GM19043 (cell line): ENCODE data around the gene RIIAD1.
"Not testable (repeated sequence)": the region's sequence is repeated elsewhere in the genome, so short reads cannot be mapped to it uniquely, and the experiment has no call there.

ENCODE experiments used
- ATAC-seq: cut with Tn5 transposase; IDR thresholded peaks from one replicate; pipeline ENCODE4 v1.9.1; 2021; ENCODE audit warnings: low read depth; ENCODE audit not compliant: unreplicated experiment

The RIIAD1 gene, protein sequence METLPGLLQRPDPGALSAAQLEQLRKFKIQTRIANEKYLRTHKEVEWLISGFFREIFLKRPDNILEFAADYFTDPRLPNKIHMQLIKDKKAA

DNA sequence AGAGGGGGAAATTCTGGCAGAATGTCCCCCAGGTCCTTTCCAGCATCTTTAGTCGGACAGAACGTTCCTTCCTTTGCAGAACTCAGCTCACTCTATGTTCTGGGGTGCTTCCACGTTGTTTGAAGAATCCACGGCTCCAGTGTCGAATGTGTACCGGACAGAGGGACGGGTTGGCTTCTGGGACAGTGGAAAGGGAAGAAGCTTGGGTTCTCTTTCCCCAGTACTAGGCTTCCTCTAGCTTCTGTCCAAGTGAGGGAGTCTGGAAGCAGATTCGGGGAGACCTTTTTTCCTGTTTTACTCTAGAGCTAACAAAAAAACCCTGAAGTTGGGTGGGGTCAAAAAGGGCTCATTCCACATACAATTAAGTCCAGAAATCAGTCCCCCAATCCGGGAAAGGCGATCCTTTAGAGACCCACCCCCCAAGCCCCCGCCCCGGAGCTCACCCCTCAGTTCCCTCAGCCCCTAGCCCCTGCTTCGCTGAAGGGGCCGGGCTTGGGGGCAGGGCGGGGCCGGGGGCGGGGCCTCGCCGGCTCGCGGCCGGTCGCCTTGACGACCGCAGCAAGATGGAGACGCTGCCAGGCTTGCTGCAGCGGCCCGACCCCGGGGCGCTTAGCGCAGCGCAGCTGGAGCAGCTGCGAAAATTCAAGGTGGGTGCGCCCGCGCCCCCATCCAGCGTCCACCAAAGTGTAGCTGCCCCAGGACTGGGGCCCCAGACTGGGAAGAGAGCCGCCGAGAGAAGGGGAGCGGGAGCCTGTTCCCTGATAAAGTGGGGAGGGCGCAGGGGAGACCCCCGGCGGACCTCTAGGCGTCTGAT lies at the start of gene RIIAD1:
TSS of gene RIIAD1 (plus strand) at position 549 of the 814 bp plus-strand sequence. CDS start at position 564, 15 bp downstream.
- ATAC-seq: no peak

DNA sequence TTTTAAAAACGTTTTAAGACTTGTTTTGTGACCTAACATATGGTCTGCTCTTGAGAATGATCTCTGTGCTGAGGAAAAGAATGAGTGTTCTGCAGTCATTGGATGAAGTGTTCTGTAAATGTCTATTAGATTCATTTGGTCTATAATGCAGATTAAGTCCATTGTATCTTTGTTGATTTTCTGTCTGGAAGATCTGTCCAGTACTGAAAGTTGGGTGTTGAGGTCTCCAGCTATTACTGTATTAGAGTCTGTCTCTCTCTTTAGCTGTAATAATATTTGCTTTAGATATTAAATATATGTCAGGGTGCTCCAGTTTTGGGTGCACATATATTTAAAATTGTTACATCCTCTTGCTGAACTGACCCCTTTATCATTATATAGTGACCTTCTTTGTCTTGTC lies 47.9 kb upstream of the RIIAD1 start:
- no peak for ATAC-seq

DNA sequence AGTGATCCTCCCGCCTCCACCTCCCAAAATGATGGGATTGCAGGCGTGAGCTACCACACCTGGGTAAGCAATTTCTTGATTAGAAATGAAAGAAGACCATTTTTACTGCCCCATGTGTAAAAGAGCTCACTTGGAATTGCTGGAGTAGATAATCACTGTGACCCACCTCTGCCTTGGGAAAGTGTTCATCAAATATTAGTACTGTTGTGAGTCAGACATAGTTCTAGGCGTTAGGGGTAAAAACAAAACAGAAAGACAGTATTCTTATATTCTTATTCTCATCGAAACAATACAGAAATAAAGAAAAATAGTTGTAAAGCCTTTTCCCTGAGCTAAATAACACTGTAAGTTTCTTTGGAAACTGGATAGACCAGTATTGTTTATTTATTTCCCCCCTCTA lies 40.9 kb upstream of the RIIAD1 start:
- no peak for ATAC-seq

DNA sequence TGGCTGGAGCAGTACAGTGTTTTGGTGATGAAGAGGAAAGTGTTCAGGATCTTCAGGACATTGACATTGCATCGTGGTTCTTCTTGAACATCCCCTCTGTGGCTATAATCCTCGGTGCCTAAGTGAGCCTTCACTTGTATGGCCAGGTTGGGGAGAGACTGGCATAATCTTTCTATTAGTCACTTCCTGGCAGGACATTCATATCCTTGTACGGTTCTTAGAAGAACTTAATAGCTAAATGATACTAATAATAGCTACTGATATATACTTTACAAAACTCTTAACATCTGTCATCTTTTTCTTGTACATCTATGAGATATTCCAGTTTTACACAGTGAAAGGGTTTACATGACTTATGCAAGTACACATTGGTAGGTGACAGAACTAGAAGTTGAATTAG lies 40.5 kb upstream of the RIIAD1 start:
- ATAC-seq: no peak

DNA sequence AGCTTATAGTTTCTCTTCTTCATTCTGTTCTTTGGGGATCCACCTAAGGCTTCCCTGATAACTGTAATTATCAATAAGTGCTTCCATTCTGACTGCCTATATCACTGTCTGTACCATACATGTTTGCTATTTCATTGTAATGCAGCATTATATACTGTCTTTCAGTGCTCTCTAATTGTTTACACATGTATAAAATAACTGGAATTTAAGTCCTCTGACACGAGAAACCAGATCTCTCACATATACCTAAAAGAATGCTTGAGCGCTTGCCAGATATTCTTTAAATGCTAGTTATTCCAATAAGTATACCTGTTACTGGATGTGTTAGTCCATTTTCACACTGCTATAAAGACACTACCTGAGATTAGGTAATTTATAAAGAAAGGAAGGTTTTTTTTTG lies 39.4 kb upstream of the RIIAD1 start:
- ATAC-seq: no peak

DNA sequence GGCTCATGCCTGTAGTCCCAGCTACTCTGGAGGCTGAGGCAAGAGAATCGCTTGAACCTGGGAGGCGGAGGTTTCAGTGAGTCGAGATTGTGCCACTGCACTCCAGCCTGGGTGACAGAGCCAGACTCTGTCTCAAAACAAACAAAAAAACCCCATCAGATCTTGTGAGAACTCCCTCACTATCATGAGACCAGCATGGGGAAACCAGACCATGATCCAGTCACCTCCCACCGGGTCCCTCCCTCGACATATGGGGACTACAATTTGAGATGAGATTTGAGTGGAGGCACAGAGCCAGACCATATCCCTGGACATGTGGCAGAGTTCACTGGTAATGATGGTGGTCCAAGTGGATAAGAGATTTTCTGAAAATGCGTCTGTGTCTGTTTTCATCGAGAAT lies 38.4 kb upstream of the RIIAD1 start:
- not testable (repeated sequence) for ATAC-seq

DNA sequence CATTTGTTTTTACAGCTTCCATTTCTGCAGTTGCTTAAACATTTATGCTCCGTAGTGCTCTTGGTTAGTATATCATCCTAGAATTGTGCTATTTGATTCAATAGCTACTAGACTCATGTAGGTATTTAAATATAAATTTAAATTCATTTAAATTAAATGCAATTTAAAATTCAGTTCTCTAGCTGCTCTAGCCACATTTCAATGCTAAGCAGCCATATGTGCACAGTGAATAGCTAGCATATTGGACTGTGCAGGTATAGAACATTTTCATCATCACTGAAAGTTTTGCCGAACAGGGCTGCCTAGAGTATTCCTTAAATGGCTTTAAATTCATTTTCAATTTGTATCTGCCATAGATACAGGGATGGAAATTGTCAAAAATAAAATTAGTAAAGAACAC lies 37.2 kb upstream of the RIIAD1 start:
- ATAC-seq: no peak

DNA sequence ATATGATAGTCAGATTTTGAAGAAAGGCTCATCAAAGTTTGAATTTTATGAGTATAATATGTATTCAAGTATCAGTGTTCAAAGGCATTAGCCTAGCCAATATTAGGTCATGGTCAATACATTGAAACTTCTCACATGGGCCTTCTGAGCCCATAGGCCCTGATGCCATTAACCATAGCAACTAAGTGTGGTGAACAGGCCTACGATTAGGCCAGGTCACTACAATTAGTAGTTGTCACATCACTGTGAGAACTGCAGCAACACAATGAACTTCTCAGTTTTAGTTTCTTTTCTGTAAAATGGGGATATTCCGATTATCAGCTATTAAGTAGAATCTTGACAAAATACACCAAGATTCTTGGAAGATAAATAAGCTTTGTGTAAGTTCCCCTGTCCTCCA lies 34.8 kb upstream of the RIIAD1 start:
- ATAC-seq: no peak

DNA sequence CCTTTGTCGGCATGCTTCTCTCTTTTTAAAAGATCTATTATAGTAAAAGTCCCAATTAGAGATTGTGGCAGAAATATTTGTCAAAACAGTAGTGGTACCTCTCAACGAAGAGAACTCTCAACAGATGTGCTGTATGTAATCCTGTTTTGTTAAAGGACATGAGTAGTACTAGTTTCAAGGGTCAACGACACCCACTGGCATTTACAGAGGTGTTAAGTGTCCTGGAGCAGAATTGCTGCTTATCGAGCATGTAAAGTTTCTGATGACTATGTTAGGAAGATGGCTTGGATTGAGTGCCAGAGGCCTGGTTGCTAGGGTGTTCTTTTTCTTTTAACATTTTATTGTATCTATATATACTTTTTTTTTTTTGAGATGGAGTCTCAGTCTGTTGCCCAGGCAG lies 31.8 kb upstream of the RIIAD1 start:
- ATAC-seq: no peak

DNA sequence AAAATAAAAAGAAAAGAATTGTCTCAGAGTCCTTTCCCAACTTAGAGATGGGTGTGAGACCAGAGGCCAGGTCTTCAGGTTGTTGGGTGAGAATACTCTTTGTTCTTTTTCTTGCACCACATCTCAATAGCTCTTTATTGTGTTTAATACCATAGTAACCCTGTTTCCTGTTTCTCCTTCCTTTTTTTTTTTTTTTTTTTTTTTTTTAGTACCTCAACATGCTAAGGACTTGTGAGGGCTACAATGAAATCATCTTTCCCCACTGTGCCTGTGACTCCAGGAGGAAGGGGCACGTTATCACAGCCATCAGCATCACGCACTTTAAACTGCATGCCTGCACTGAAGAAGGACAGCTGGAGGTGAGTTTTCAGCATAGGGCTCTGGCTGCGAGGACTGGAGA lies 29.1 kb upstream of the RIIAD1 start:
- no peak for ATAC-seq

DNA sequence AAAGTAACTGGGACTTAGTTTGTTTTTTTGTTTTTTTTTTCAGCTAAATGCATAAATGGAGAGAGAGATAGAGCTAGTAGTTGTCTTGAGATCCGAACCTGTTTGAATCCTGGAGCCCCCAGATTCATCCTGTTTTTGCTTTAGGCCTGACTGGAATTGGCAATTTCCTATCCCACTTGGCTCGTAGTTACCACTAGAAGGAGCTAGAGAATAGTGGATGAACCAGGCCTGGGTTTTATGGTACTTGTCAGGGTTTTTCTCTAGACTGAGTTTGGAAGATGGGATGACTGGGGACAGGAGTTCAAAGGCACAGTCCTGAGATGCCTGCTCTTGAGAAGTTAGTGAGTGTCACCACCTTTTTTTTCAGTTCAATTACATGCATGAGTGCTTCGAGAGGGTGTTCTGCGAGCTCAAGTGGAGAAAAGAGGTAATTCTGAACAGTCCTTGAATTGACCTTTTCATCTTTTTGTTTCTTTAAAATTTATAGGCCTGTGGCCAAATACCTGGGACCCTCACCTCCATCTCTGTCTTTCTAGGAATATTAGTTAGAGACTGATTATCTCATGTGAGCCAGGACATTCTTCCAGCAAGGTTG lies 28.2 kb upstream of the RIIAD1 start:
- ATAC-seq: no peak

DNA sequence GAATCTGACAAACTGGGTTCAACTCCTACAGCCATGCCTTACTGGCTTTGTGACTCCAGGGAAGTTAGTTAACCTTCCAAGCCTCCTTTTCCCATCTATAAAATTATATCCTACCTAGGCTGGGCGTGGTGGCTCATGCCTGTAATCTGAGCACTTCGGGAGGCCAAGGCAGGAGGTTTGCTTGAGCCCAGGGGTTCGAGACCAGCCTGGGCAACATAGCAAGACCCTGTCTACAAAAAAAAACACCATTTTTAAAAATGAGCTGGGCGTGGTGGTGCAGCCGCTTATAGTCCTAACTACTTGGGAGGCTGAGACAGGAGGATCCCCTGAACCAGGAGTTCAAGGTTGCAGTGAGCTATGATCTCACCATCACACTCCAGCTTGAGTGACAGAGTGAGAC lies 19.8 kb upstream of the RIIAD1 start:
- no peak for ATAC-seq

DNA sequence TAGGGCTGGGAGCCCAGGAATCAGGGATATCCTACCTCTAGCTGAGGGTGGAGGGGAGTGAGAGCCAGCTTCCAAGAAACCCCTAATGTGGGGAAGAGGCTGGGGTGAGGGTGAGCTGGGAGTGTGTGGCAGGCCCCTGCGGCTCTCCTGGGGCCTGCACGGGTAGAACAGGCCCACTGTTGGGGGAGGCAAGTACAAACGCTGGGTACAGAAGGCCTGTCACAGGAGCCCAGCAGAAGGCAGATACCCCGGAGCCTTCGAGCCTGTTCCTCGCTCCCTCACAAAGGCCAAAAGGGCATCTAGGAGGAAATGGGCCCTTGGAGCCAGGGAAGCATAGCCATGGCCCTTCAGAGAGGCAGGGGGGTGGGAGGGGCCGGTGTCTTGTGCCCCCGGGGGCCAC lies 18.4 kb upstream of the RIIAD1 start:
- ATAC-seq: no peak

DNA sequence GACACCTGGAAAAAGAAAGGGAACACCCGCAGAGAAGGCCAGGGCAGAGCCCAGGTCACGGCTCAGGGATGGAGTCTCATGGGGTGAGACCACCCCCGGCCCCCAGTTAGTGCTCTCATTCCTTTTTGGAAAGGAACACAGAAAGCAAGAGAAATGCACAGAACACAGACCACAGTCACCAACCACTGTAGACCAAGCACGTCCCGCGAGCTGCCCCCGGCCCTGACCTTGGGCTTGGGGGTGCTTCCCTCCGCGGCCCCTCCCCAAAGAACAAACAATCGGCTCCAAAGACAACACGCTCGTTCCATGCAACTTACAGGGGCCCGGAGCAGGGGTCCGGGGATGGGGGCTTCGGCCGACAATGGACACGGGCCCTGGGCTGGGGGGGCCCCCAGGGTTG lies 17.5 kb upstream of the RIIAD1 start:
- no peak for ATAC-seq

DNA sequence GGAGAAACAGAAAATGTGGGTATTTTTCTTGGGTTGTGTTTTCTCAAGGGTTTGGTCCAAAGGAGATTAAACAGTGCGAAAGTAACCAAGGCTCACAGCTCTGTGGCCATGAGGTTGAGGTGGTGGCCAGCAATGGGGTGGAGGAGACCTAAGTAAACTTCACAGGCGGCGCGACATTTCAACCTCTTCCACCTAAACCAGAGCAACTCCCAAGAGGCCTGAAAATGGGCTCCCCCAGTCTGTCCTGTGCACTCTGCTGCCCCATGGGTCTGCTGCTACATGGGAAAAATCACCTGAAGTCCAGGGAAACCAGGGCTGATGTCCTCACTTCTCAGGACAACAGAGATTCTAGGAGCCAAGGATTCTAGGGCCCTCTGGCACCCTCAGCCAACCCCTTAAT lies 17.1 kb upstream of the RIIAD1 start:
- ATAC-seq: no peak

DNA sequence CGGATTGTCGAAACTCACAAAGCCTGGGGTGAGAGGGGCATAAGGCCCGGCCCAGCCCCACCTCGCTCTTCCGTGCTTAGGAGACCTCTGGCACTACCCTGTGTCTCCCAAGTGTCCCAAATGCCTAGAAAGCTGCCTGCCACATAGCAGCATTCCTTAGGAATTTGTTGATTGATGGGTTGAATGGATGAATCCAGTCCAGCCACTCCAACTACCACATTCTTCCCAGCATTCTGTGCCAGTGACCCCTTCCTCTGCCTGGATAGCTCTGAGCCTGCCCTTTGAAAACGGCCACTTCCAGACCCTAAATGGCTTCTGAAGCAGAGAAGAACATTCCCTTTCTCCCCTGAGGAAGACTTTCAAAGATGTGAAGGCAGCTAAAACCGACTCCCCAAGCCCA lies 16.2 kb upstream of the RIIAD1 start:
- no peak for ATAC-seq

DNA sequence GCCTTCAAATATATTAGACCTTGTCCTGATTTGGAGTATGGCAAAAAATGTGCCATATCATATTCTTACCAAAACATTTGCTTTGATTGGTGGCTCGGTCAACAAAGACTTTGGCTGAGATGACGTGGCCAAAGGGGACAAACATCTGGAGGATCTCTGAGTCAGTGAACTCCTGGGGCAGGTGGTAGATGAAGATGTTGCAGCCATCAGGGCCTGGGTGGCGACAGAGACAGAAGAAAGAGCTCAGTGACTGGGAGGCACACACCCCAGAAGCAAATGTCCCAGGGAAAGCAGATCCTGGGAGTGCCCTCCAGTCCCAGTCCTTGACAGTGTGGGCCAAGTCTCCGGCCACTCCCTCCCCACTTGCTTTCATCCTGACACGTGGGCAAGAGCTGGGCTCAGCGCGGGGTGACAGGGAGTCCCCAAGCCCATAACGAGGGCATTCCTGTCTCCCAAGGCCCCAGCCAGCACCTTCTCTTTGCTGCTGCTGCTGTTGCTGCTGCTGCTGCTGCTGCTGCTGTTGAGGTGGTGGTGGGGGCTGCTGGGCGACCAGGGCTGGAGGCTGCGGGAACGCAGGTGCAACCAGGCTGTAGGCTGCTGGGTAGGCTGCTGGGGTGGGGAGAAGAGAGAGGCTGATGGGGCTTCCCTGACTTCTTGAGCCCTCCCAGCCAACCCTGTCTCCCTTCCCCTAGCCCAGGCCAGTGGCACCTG lies 15.4 kb upstream of the RIIAD1 start:
- ATAC-seq: no peak

DNA sequence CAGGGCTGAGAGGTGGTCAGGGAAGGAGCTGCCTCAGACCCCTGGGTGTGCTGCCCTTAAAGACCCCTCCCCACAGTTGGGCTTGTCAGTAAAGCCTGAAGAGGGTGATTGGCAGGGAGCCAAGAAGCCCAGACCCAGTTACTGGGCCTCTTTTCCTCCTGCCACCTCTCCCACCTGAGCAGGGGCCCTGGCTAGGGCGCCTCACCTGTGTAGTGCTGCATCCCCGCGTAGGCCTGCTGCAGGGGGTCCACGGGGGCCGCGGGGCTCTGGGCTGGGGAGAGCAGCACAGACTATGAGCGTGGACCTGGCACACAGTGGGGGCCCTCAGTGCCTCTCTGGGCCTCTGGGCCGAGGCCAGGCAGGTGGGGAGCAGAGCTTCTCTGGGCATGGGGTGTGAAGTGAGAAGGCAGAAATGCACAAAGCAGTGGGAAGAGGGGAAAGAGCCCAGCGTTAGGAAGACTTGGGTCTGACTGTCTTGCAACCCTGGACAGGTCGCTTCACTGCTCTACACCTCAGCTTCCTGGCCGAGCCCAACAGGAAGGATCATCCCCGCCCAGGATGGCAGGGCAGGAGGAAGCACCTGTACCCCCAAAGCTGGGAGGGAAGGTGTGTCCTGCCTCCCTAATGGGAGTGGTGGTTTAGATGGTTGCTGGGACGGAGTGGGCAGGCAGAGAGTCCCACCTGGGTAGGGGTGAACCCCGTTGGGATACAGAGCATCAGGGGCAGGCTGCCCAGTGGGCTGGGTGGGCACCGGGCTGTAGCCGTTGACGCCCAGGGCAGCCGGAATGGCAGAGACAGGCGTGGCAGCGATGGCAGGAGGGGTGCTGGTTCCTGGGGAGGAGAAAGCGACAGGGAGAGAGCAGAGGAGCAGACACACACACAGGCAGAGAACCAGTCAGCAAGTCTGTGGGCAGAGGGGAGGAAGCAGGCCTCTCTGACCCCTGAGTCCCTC lies 14.6 kb upstream of the RIIAD1 start:
- ATAC-seq: no peak

DNA sequence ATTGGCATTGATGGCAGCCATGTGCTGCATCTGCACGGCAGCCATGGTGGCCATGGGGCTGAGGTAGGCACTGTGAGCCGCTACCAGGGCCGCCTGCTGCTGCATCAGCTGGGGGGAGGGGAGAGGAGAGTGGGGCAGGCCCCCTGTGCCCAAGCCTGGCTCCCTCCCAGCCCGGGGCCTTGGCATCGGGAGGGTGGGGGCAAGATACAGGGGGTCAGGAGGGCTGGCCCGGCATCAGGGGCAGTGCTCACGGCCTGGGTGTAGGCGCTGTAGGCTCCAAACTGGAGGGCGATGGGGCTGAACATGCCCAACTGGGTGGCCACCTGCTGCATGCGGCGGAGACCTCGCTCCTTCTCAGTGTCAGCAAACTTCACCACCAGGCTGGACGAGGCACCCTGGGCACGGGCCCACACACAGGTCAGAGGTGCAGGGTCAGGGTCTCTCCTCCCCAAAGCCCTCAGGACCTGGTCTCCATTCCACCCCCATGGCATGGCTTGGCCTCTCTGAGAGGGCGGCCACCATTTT lies 13.7 kb upstream of the RIIAD1 start:
- no peak for ATAC-seq

DNA sequence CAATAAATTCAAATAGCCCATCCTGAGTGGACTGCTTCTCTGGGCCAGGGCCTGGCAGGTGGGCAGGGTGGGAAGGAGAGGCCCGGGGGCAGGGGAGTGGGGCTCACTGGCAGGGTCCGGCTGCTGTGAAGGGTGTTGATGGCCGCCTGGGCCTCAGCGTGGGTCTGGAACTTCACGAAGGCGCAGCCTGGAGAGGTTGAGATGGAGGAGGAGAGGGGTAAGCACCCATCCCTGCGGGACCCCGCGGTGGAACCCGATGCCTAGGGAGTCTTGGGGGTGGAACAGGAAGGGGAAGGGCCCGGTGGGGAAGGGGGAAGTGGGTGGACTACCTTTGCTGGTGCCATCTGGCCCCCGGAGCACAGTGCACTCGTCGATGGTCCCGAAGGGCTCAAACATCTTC lies 12.4 kb upstream of the RIIAD1 start:
- ATAC-seq: no peak
